GM18867 (cell line): ENCODE data around the gene PRPSAP2.

Experiments
- ATAC-seq: cut with Tn5 transposase; IDR thresholded peaks from one replicate; pipeline ENCODE4 v1.9.1; 2021; ENCODE audit warnings: mild to moderate bottlenecking, moderate library complexity; ENCODE audit not compliant: unreplicated experiment

PRPSAP2 gene

DNA sequence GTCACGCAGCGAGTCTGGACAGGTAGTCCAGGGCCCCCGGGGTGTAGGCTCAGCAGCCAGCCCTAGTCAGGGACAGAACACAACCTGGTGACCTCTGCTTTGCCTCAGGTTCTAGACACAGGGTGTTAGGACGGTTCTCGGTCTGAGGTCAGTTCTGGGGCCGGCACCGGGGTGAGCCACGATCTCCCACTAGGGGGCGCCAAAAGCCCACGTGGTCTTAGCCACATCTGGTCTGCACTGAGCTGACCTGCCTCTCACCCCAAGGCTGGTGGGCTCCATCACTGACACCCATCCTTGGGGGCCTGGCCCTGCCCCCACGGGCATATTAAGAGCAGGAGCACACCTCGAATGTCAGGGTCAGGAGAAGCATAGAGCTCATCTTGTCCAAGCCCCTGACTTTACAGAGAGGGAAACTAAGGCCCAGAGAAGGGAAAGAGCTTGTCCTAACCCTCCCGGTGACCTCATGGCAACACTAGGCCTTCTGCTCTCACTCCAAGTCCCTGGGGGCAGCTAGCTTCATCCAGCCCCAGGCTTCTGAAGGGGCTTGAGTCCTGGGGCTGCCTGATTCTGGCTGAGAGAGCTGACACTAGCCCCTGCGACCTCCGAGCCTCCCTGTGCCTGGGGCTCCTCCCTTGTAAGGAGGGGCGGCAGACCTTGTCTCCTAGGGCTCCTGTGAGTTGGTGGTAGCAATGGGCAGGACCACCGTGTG lies 103.0 kb downstream of the PRPSAP2 start:
- ATAC-seq = peak; percentile 74

DNA sequence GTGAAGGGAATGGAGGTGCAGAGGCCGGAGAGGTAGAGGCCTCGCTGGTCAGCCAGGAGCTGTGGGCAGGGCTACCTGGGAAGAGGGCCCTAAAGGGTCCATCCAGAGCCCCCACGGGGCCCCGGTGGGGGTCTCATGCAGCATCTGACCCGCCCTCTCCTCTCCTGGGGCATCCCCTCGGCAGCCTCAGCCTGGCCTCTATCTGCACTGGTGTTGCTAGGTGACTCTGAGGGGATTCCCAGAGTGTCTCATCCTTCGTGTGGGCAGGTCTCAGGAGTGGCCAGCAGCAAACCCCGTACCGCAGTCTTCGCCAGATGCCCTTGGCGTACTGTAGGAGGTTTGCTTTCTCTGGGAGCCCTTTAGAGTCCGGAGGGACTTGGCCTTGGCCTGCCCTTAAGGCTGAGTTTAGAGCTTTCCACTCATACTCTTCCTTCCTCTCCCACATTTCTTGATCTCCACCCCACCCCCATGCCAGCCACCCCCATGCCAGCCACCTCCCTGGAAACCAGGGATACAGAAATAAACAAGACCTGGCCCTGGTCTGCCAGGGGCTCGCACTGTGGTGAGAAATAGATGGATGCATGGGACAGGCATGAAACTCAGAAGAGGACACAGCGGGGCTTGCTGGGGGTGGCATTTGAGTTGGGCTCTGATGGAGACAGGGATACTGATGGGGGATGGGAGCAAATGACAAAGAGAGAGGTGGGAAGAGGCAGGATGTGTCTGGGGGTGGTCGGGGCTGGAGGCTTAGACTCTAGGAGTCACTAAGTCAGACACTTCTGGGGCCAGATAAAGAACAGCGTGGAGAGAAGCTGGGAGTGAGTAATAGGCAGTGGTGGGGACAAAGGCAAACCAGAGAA lies 103.9 kb downstream of the PRPSAP2 start:
- no peak for ATAC-seq

DNA sequence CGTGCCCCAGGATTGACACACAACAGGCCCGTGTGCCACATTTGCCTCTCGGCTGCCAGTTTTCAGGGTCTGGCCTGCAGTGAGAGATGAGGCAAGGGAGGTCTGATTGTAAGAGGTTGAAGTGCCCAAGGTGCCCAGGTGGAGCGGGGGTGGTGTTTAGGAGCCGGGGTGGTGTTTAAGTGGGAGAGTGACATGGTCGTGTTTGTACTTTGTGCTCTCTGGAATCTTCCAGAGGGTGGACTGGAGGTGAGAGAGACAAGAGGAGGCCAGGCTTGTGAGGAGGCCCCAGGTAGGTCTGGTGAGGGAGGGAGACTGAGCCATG lies 104.5 kb downstream of the PRPSAP2 start:
- ATAC-seq = no peak

DNA sequence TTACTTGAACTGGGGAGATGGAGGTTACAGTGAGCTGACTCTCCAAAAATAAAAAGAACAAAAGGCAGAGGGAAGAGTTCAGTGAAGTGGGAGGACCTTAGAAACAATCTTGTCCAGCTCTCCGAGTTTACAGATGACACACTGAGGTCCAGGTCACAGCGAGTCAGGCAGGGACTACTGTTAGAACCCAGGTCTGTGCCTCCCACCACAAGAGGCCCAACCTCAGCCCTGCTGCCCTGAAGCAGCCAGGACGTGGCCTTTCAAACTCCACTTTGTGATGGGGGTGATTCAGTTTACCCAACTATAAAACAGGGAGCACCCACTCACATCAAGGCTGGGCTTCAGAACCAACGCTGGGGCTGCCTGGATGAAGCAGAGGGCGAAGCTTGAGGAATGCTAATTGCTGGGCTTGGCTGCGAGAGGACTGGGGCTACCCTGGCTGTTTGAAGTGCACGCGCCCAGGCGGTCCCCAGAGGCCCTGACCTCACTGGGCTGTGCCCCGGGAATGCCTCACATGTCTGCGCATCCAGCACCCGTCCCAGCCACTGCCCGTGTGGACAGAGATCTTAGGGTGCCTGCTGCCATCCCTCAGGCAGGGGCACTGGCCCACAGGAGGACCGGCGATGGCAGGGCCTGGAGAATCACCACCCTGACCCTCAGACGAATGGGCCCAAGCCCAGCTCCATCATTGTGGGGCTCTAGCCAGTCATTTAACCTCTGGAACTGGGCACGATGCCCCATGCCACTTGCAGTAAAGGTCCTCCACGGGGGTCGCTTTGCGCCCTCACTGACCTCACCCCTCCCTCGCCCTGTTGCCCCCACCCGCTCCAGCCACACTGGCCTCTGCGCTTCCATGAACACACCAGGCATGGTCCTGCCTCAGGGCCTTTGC lies 105.4 kb downstream of the PRPSAP2 start:
- ATAC-seq = no peak

DNA sequence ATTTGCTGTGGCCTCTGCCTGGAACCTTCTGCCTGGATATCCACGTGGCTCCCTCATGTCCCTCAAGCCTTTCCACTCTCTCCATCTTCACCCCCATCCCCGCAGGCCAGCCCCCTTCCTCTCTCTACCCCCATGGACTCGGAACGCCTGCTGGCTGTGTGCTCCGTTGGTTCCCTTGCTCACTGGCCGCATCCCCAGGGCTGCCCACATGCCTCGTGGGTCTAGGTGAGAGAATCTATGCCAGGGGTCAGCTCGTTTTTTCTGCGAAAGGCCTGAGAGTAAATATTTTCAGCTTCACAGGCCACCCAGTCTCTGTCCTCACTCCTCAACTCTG lies 106.1 kb downstream of the PRPSAP2 start:
- ATAC-seq = no peak

DNA sequence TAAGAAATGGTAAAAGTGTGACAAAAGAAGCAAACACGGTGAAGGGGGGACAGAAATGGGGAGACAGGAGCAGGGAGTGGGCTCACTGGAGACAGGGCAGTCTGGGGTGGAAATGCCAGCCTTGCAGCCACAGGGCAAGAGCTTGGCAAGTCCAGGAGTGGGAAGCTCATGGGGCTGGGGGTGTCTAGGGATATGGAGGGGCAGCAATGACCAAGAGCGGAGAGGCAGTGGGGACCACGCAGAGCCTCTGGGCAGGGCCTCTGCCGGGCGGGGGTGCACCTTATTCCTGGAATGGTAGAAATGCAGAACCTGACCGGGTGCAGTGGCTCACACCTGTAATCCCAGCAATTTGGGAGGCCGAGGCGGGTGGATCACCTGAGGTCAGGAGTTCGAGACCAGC lies 106.6 kb downstream of the PRPSAP2 start:
- no peak for ATAC-seq

DNA sequence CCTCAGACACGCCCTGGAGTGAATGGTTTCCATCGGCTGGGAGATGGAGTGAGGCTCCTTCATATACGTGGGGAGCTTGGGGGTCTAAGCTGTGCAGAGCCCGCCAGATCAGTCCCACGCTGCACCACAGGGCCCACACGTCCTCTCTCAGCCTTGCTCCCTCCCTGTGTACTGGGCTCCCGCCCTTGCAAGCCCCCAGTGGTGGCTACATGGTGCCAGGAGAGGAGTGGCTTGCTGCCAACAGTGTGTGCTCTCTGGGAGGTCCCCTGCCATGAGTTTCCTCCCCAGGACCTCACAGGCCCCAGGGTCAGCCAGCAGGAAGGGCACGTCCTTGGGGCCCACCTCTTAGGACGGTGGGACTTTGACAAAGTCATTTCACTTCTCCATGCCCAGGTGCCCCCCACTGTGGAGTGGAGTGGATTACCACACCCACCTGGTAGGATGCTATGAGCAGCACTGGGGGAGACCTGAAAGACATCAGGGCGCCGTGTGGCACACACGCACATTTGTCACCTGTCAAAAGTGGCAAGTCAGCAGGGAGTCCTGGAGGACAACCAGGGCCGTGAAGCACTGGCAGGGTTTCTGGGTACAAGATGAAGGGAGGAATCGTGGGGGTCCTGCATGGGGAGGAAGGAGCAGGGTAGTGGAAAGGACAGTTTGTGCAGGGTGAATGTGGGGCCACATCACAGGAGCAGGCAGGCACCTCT lies 107.8 kb downstream of the PRPSAP2 start:
- ATAC-seq = no peak

DNA sequence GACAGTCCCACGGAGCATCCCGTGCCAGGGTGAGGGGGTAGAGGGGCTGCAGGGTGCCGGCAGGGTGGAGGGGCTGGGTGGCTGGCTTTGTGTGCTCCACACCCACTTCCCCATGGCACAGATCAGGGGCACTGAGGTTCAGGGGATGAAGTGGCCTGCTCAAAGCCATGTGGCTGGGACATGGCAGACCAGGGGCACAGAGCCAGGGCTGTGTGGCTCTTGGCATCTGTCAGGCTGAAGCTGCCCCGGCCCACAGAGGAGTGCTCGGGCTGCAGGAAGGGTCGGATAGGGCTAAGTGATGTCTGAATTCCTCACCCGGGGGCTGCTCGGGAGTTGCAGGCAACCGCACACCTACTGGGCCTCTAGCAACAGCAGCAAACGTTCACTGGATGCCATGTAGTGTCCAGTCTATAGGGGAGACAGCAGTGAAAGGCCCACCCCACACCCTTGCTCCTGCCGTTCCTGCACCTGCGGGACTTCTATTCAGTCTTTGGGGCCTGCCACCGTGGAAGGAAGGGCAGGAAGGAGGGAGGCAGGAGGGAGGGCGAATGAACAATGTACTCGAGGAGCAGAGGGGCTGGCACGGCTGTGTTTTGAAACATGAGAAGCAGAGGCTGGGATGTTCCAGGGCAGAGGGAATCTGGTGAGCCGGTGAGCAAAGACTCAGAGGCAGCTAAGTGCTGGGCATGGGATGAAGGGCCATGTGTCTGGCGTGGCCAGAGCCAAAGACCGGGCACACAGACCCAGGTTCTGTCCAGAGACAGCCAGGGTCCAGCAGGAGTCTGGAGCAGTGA lies 109.1 kb downstream of the PRPSAP2 start:
- ATAC-seq = no peak

DNA sequence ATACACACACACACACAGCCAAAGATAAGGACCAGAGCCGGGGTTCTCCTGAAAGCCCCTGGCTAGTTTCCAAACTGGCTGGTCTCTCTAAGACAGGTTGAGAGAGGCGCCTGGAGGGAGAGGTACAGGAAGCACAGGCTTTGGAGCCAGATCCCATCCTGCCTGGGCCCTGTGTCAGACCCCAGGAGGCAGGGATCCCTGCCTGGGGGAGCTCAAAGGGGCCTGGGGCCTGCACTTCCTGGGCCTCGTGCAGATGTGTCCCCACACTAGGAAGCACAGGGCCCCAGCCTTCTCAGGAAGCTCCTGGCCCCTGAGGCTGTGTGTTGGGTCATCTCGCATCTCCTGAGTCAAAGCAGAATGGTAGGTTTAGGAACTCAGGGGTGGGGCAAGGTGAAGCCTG lies 110.0 kb downstream of the PRPSAP2 start:
- ATAC-seq = no peak

DNA sequence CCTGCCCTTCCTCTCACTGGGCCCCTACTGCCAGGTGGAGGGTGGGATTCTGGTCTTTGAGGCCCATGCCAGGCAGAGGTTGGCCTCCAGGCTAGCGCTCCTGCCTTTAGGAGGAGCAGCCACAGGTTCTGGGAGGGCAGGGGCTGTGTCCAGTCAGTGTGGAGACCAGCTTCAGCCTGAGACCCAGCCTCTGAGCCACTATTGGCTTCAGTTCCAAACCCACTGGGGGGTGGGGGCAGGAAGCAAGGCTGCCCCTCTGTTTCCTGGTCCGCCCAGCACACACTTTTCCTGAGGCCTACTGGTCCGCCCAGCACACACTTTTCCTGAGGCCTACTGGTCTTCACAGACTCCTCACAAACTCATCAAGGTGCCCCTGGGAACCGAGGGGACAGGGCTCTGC lies 110.4 kb downstream of the PRPSAP2 start:
- ATAC-seq = no peak

DNA sequence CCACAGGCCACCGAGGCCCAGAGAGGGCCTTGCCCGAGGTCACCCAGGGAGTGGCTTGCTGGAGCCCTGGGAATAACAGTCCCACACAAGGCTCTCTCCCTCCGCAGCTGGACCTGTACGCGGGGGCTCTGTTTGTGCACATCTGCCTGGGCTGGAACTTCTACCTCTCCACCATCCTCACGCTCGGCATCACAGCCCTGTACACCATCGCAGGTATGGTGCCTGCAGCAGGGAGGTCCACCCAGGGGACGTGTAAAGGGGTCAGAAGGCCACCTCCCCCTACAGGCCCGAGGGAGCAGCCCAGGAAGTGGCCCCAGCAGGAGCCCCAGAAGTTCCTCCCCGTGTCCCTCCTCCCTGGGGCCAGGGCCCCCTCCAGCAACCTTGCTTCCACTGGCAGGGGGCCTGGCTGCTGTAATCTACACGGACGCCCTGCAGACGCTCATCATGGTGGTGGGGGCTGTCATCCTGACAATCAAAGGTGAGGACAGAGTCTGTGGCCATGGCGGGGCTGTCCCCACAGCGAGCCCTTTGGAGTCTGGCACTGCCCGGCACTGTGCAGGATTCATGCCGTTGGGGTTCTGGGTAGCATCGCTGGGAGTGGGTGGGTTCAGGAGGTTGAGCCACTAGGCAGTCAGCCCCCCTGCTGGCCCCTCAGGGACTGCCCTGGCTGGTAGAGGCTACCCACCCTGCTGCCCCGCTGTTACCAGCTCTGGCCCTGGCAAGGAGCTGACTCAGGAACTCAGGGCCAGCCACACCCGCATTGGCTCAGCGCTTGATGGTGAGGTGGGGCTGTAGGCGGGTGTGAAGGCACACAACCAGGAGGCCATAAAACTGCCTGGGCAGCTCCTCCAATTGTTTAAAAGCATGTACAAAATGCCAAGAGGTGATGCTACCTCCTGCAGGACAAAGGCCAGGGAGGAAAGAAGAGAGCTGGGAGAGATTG lies 111.3 kb downstream of the PRPSAP2 start:
- no peak for ATAC-seq

DNA sequence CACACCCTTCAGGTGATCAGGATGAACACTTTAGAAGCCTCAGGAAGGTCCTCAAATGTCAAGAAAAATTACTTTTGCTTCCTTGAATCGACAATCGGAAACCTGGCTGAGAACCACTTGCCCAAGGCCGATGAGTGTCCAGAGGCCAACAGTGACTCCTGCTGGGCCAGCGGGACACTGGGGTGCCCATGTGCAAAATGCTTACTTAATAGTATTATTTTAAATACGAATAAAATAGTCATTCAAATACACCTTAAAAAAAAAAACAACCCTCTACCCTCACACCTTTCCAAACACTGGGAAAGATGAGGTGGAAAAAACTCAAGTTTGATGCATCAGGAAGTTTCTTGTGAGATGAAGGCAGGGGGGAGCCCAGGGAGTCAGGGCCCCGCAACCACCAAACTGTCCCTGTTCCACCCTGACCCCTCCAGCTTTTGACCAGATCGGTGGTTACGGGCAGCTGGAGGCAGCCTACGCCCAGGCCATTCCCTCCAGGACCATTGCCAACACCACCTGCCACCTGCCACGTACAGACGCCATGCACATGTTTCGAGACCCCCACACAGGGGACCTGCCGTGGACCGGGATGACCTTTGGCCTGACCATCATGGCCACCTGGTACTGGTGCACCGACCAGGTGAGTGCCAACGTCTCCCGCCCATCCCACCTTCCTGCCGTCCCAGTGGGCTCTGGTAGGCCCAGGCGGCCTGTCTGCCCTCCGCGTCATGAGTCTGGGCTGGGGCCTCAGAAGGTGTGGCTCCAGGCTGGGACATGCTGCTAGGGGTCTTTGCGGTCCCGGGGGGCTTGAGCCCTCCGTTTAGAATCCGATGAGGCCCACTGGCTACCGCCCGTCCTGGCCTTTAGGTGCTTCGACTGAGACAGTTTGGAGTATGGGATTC lies 112.9 kb downstream of the PRPSAP2 start:
- ATAC-seq = no peak

DNA sequence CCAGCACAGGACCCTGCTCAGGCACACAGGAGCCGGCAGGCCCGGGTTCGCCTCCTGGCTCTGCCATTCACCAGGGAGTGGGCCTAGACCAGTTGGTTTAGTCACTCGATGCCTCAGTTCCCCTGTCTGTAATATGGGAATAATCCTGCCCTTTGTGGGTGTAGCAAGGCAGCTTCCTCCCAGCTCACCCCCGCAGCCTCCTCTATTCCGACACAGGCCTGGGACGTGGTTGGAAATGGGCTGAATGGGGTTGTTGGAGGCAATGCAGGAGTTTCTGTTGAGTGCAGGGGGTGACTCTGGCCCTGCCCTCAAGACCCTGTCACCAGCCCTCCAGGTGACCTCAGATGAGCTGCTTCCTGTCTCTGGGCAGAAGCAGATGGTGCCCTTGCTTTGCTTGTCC lies 113.9 kb downstream of the PRPSAP2 start:
- no peak for ATAC-seq

DNA sequence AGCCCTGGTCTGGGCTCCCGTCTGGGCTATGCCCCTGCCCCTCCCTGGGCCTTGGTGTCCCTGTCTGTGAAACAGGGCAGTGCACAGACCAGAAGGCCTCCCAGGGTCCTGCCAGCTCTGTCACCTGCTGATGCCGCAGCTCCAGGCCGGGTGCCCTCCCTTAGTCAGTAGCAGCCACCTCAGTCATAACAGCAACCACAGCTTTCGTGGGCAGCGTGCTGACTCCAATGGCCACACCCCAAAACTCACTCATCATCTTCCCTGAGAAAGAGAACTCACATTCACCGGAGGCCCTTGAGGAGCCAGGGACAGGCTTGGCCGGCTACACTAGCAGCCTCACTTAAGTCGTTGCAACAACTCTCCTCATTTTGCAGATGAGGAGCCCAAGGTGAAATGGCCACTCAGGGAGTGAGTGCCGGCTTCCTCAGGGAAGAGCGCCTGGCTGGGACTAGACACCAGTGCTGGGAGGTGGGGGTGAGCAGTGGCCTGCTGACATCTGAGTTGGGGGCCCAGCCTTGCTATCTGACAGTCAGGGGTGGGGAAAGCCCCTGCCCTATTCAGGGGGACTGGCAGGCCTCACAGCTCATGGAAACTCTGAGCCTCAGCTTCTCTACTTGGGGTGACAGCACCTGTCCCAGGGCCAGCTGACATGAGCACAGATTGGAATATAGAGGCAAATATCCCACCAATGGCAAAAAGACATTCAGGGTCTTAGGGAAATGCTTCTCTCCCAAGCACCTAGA lies 116.6 kb downstream of the PRPSAP2 start:
- ATAC-seq = no peak

DNA sequence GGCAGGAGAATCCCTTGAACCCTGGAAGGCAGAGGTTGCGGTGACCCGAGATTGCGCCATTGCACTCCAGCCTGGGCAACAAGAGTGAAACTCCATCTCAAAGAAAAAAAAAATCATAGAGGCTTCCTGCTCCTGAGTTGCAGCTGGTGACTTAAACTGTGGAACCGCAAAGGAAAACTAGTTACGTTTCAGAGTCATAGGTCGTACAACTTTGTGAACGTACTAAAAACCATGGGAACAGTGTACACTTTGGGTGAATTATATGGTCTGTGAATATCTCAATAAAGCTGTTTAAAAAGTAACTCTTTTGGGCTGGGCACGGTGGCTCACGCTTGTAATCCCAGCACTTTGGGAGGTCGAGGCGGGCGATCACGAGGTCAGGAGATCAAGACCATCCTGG lies 117.7 kb downstream of the PRPSAP2 start:
- ATAC-seq = no peak

DNA sequence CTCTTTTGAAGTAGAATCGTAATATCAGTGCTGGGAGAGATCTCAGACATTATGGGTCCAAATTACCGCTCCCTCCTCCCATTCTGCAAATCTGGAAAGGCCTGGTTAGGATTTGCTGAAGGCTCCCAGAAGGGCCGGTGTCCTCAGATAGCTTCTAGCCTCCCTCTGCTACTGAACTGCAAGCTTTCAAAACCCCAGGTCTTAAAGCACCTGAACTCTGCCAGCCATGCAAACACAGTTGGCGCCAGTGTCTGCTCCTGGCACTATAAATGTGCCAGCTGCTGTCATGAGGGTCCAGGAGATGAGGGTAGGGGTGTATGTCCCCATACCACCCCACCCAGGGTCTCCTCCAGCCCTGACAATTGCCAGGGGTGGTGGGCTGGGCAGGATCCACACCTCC lies 118.3 kb downstream of the PRPSAP2 start:
- ATAC-seq = no peak

DNA sequence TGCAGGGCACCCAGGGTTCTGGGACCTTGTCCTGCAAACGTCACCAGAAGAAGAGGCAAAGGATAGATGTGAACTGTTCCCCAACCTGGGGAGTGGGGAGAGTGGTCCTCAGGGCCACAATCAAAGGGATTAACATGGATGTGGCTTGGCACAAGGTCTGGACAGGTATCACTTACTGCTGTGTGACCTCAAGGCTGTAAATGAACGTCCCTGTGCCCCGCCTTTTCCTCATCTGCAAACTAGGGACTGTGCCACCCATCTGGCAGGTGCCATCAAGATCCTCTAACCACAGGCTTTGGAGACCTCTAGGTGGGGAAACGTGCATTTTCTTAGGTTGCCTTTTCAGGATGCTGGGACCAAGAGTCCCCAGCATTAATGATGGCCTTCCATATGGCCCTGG lies 119.1 kb downstream of the PRPSAP2 start:
- no peak for ATAC-seq
